ENCODE data around the gene AQP10. TPM values are rescaled to one million over a fixed set of nuclear protein-coding genes. Genes with fewer than 3 reads are reported as not detected.
"Not testable (repeated sequence)": the region's sequence is repeated elsewhere in the genome, so short reads cannot be mapped to it uniquely, and the experiment has no call there.

The AQP10 gene
- total and polyA plus RNA-seq, 4 donors: 0.28 to 1.4 (median 0.48) TPM

DNA sequence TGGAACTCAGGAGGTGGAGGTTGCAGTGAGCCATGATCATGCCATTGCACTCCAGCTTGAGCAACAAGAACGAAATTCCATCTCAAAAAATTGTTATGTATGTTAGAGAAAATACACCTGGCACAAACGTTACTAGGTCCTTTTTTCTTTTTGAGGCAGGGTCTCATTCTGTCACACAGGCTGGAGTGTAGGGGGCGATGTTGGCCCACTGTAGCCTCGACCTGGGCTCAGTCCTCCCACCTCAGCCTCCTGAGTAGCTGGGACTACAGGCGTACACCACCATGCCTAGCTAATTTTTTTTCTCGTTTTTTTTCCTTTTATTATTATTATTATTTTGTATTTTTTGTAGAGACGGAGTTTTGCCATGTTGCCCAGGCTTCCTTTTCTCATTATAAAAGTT is 44.1 kb upstream of the AQP10 start:
- Histone ChIP-seq H3K9me3 (ENCODE audit: control insufficient read depth in 4 of 4, insufficient read depth in 3 of 4, low read length in 3 of 4) (no peaks in the 10 kb centered on the region), H3K27ac (ENCODE audit: low read depth in 1 of 2, low read length in 1 of 2) (no peak overlapping the region), H3K9ac (ENCODE audit: insufficient read depth in 1 of 2, low read length in 2 of 2) (no peak overlapping the region), H3K4me1 (ENCODE audit: control insufficient read depth in 5 of 5, insufficient read depth in 5 of 5, low read length in 5 of 5) (peaks cover 0 to 7% (median 3%) of the 10 kb centered on the region in 5 donors), H3K4me3 (no peak overlapping the region), H3K27me3 (ENCODE audit: control insufficient read depth in 3 of 3, insufficient read depth in 3 of 3, low read length in 2 of 3) (no peaks in the 10 kb centered on the region), H3K36me3 (ENCODE audit: control insufficient read depth in 4 of 4, insufficient read depth in 4 of 4, low read length in 4 of 4) (peaks cover 7 to 13% (median 11%) of the 10 kb centered on the region in 4 donors)
- DNase-seq: no peak
- WGBS, 2 donors: 91 to 95% methylated on average over 7 of the region's 7 CpGs
- ATAC-seq (ENCODE audit: insufficient read depth, low FRiP score): no peak
- TF ChIP-seq, protein P1, sequence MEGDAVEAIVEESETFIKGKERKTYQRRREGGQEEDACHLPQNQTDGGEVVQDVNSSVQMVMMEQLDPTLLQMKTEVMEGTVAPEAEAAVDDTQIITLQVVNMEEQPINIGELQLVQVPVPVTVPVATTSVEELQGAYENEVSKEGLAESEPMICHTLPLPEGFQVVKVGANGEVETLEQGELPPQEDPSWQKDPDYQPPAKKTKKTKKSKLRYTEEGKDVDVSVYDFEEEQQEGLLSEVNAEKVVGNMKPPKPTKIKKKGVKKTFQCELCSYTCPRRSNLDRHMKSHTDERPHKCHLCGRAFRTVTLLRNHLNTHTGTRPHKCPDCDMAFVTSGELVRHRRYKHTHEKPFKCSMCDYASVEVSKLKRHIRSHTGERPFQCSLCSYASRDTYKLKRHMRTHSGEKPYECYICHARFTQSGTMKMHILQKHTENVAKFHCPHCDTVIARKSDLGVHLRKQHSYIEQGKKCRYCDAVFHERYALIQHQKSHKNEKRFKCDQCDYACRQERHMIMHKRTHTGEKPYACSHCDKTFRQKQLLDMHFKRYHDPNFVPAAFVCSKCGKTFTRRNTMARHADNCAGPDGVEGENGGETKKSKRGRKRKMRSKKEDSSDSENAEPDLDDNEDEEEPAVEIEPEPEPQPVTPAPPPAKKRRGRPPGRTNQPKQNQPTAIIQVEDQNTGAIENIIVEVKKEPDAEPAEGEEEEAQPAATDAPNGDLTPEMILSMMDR (IDR thresholded peaks at IDR 0.05; ENCODE audit: control extremely low read depth, extremely low read depth): no peak

DNA sequence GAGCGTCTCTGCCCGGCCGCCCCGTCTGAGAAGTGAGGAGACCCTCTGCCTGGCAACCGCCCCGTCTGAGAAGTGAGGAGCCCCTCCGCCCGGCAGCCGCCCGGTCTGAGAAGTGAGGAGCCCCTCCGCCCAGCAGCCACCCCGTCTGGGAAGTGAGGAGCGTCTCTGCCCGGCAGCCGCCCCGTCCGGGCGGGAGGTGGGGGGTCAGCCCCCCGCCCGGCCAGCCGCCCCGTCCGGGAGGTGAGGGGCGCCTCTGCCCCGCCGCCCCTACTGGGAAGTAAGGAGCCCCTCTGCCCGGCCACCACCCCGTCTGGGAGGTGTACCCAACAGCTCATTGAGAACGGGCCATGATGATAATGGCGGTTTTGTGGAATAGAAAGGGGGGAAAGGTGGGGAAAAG is 33.3 kb upstream of the AQP10 start:
- not testable (repeated sequence) for DNase-seq

DNA sequence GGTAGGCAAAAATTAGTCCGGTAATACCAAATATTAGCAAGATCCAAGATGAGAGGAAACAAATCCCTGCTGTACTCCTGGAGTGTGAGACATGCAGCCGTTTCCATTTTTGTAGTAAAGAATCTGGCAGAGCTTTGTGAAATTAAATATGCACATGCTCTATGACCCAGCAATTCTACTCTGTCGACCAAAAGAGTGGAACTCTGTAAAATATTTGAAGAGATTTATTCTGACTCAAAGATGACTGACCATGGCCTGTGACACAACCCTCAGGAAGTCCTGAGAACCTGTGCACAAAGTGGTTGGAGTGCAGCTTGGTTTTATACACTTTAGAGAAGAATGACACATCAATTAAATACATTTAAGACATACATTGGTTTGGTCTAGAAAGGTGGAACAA is 32.2 kb upstream of the AQP10 start:
- Histone ChIP-seq H3K27ac (ENCODE audit: low read depth in 1 of 2, low read length in 1 of 2) (no peak overlapping the region), H3K36me3 (ENCODE audit: control insufficient read depth in 4 of 4, insufficient read depth in 4 of 4, low read length in 4 of 4) (no peaks in the 10 kb centered on the region), H3K4me1 (ENCODE audit: control insufficient read depth in 5 of 5, insufficient read depth in 5 of 5, low read length in 5 of 5) (no peaks in the 10 kb centered on the region), H3K9me3 (ENCODE audit: control insufficient read depth in 4 of 4, insufficient read depth in 3 of 4, low read length in 3 of 4) (no peaks in the 10 kb centered on the region), H3K4me3 (no peak overlapping the region), H3K9ac (ENCODE audit: insufficient read depth in 1 of 2, low read length in 2 of 2) (no peak overlapping the region), H3K27me3 (ENCODE audit: control insufficient read depth in 3 of 3, insufficient read depth in 3 of 3, low read length in 2 of 3) (no peaks in the 10 kb centered on the region)
- DNase-seq (no peak), ATAC-seq (ENCODE audit: insufficient read depth, low FRiP score) (no peak)
- TF ChIP-seq, protein P1 (IDR thresholded peaks at IDR 0.05; ENCODE audit: control extremely low read depth, extremely low read depth): no peak
- WGBS, 2 donors: 73 to 80% methylated on average over 3 of the region's 3 CpGs

More for the DNA sequence above, 33.3 kb upstream of the AQP10 start:
- not testable (repeated sequence) for H3K36me3 ChIP-seq (ENCODE audit: control insufficient read depth in 4 of 4, insufficient read depth in 4 of 4, low read length in 4 of 4); H3K4me1 ChIP-seq (ENCODE audit: control insufficient read depth in 5 of 5, insufficient read depth in 5 of 5, low read length in 5 of 5); H3K27ac ChIP-seq (ENCODE audit: low read depth in 1 of 2, low read length in 1 of 2); H3K9ac ChIP-seq (ENCODE audit: insufficient read depth in 1 of 2, low read length in 2 of 2); H3K4me3 ChIP-seq; ATAC-seq (ENCODE audit: insufficient read depth, low FRiP score); H3K9me3 ChIP-seq (ENCODE audit: control insufficient read depth in 4 of 4, insufficient read depth in 3 of 4, low read length in 3 of 4); H3K27me3 ChIP-seq (ENCODE audit: control insufficient read depth in 3 of 3, insufficient read depth in 3 of 3, low read length in 2 of 3)
- 91 to 92% methylated on average over 17 to 26 of the region's 30 CpGs for WGBS, 2 donors

DNA sequence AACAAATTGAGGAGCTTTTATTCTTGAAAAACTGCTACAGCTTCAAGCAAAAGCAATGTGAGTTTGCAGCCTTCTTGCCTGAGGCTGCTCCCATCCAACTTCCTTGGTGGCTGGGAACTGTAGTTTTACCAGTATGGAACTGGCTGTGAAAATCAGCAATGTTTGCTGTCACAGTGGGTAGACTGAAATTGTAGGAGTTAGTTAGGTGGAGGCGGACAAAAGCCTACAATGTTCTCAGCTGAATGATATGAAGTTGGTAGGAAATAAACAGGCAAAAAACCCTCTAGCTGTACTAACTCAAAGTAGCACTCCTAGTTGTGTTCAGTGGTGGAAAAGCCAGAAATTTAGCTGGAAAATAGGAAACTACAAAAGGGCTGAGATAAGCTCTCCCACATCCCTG is 30.0 kb upstream of the AQP10 start:
- Histone ChIP-seq H3K4me3 (no peak overlapping the region), H3K9ac (ENCODE audit: insufficient read depth in 1 of 2, low read length in 2 of 2) (no peak overlapping the region), H3K4me1 (ENCODE audit: control insufficient read depth in 5 of 5, insufficient read depth in 5 of 5, low read length in 5 of 5) (no peaks in the 10 kb centered on the region), H3K27ac (ENCODE audit: low read depth in 1 of 2, low read length in 1 of 2) (no peak overlapping the region), H3K27me3 (ENCODE audit: control insufficient read depth in 3 of 3, insufficient read depth in 3 of 3, low read length in 2 of 3) (no peaks in the 10 kb centered on the region), H3K9me3 (ENCODE audit: control insufficient read depth in 4 of 4, insufficient read depth in 3 of 4, low read length in 3 of 4) (peaks cover 0 to 10% (median 3%) of the 10 kb centered on the region in 4 donors), H3K36me3 (ENCODE audit: control insufficient read depth in 4 of 4, insufficient read depth in 4 of 4, low read length in 4 of 4) (no peaks in the 10 kb centered on the region)
- TF ChIP-seq, protein P1 (IDR thresholded peaks at IDR 0.05; ENCODE audit: control extremely low read depth, extremely low read depth): no peak
- no peak for DNase-seq
- no peak for ATAC-seq (ENCODE audit: insufficient read depth, low FRiP score)
- WGBS, 2 donors: 84 to 100% methylated on average over 1 of the region's 1 CpG
